Measurements from ENCODE around the gene IFNG. TPM values are rescaled to one million over a fixed set of nuclear protein-coding genes. Genes with fewer than 3 reads are reported as not detected.

Gene IFNG
- total and polyA plus RNA-seq, 9 of the 15 experiments (the other 6 are each of a cell fraction or from before 2014, with no cell fraction given) = 0.38 TPM; not detected in 8

DNA sequence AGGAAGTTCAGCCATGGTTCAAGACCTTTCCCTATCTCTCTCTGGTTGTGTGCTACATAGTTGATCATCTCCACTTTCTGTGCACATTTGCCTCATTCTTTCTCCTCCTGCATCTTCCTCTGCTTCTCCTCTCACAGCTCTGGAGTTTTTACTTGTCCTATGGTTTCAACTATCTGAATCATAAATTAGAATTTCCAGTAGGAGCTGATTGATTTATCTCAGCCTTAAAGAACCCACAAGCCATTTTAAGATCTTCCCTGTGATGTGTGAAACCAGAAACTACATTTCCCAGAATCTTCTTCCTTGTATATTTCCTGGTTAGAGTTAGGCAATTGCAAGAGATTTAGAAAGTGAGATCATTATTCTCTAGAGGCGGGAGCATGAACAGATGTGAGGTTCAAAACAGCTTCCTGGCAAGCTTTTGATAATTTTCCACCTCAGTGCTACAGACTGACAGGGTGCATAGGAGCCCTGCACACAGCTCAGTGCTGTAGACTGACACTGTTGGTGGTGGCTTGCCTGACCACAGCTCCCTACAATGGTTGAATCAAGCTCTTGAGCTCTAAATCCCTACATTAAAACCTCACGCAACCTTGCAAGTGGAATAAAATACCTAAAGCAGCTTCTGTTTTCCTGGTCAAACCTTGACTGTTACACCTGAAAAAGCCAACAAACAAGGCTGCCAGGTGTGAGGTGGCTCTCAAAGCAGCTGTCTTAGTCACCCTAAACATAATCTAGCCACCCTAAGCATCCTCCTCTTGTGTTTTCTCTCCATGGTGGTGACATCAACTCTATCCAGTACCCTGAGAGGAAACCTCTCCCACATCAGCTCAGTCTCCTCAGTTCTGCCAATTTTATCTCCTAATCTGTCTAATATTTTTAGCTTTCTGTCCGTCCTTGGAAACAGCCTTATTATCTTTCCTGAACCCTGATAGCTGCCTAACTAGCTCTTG, 21.5 kb upstream of the IFNG start (continued):
- TF ChIP-seq SAFB (IDR thresholded peaks at IDR 0.05; ENCODE audit: borderline replicate concordance, low read depth, low read length) = no peak
- TF ChIP-seq CREM (IDR thresholded peaks at IDR 0.05; ENCODE audit: low read depth) = no peak
- TF ChIP-seq, protein P1, sequence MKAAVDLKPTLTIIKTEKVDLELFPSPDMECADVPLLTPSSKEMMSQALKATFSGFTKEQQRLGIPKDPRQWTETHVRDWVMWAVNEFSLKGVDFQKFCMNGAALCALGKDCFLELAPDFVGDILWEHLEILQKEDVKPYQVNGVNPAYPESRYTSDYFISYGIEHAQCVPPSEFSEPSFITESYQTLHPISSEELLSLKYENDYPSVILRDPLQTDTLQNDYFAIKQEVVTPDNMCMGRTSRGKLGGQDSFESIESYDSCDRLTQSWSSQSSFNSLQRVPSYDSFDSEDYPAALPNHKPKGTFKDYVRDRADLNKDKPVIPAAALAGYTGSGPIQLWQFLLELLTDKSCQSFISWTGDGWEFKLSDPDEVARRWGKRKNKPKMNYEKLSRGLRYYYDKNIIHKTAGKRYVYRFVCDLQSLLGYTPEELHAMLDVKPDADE (conservative IDR thresholded peaks at IDR 0.05; ENCODE audit: control insufficient read depth, low read depth, low read length) = no peak
- TF ChIP-seq, protein P2, sequence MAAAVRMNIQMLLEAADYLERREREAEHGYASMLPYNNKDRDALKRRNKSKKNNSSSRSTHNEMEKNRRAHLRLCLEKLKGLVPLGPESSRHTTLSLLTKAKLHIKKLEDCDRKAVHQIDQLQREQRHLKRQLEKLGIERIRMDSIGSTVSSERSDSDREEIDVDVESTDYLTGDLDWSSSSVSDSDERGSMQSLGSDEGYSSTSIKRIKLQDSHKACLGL (CRISPR knock-in tag; IDR thresholded peaks at IDR 0.05; ENCODE audit: borderline replicate concordance, poor library complexity, severe bottlenecking) = no peak
- no peak for TF ChIP-seq NCOA2 (IDR thresholded peaks at IDR 0.05; ENCODE audit: partially characterized antibody in 2 of 2)
- TF ChIP-seq NR2C1 (IDR thresholded peaks at IDR 0.05) = no peak
- TF ChIP-seq NR2C1 (tag; IDR thresholded peaks at IDR 0.05) = peak; percentile 32; the same call in 1 of the 2 replicates
- no peak for TF ChIP-seq SPI1 (IDR thresholded peaks at IDR 0.05; ENCODE audit: borderline replicate concordance, low read depth, low read length)
- TF ChIP-seq MAZ (CRISPR knock-in tag; conservative IDR thresholded peaks at IDR 0.05 in 1 of 2, IDR thresholded peaks at IDR 0.05 in 1 of 2) = no peak
- TF ChIP-seq ZNF79 (CRISPR knock-in tag; IDR thresholded peaks at IDR 0.05; ENCODE audit: low read depth) = no peak
- peak; percentile 71 for TF ChIP-seq ELF1 (tag; IDR thresholded peaks at IDR 0.05)
- no peak for TF ChIP-seq JUND (IDR thresholded peaks at IDR 0.05; ENCODE audit: borderline replicate concordance, low read depth, low read length)
- TF ChIP-seq JUND (tag; IDR thresholded peaks at IDR 0.05; ENCODE audit: borderline replicate concordance, low read depth, low read length) = peak; percentile 59; the same call in 2 of the 3 replicates
- TF ChIP-seq NR4A1 (CRISPR knock-in tag; IDR thresholded peaks at IDR 0.05) = no peak
- no peak for TF ChIP-seq NR4A1 (tag; IDR thresholded peaks at IDR 0.05)
- TF ChIP-seq, protein P3, sequence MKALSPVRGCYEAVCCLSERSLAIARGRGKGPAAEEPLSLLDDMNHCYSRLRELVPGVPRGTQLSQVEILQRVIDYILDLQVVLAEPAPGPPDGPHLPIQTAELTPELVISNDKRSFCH (CRISPR knock-in tag; IDR thresholded peaks at IDR 0.05) = no peak
- TF ChIP-seq, protein P3 (tag; IDR thresholded peaks at IDR 0.05) = no peak
- no peak for TF ChIP-seq CBFB (CRISPR knock-in tag; IDR thresholded peaks at IDR 0.05)
- TF ChIP-seq ZNF224 (CRISPR knock-in tag; IDR thresholded peaks at IDR 0.05) = no peak
- TF ChIP-seq, protein P4, sequence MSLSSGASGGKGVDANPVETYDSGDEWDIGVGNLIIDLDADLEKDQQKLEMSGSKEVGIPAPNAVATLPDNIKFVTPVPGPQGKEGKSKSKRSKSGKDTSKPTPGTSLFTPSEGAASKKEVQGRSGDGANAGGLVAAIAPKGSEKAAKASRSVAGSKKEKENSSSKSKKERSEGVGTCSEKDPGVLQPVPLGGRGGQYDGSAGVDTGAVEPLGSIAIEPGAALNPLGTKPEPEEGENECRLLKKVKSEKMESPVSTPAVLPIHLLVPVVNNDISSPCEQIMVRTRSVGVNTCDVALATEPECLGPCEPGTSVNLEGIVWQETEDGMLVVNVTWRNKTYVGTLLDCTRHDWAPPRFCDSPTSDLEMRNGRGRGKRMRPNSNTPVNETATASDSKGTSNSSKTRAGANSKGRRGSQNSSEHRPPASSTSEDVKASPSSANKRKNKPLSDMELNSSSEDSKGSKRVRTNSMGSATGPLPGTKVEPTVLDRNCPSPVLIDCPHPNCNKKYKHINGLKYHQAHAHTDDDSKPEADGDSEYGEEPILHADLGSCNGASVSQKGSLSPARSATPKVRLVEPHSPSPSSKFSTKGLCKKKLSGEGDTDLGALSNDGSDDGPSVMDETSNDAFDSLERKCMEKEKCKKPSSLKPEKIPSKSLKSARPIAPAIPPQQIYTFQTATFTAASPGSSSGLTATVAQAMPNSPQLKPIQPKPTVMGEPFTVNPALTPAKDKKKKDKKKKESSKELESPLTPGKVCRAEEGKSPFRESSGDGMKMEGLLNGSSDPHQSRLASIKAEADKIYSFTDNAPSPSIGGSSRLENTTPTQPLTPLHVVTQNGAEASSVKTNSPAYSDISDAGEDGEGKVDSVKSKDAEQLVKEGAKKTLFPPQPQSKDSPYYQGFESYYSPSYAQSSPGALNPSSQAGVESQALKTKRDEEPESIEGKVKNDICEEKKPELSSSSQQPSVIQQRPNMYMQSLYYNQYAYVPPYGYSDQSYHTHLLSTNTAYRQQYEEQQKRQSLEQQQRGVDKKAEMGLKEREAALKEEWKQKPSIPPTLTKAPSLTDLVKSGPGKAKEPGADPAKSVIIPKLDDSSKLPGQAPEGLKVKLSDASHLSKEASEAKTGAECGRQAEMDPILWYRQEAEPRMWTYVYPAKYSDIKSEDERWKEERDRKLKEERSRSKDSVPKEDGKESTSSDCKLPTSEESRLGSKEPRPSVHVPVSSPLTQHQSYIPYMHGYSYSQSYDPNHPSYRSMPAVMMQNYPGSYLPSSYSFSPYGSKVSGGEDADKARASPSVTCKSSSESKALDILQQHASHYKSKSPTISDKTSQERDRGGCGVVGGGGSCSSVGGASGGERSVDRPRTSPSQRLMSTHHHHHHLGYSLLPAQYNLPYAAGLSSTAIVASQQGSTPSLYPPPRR (CRISPR knock-in tag; IDR thresholded peaks at IDR 0.05; ENCODE audit: borderline replicate concordance) = no peak
- TF ChIP-seq ZNF354B (CRISPR knock-in tag; IDR thresholded peaks at IDR 0.05) = no peak

Measured in K562 (cell line).